Mesenchymal stem cell (in vitro differentiated cells and primary cell): ENCODE measurements around the gene MRPL4.
A peak's percentile ranks its signal among the peaks of the same experiment; 100 is the strongest.

ENCODE experiments used
- DNase-seq: peaks from one replicate; pipeline ENCODE4 v3.0.0-alpha.2; 2013
- H2AFZ ChIP-seq: one replicate; pipeline ENCODE4 v1.6.1; 2013; ENCODE audit warnings: low read depth, mild to moderate bottlenecking, control low read depth, inconsistent platforms, low read length, moderate library complexity
- H2AK5ac ChIP-seq: 2 replicates; pipeline ENCODE4 v1.6.1; 2013; ENCODE audit warnings: low read length, moderate library complexity, mild to moderate bottlenecking, inconsistent platforms; ENCODE audit not compliant: severe bottlenecking
- H2BK120ac ChIP-seq: one replicate; pipeline ENCODE4 v1.6.1; 2013; ENCODE audit warnings: low read depth, mild to moderate bottlenecking, inconsistent platforms, low read length, moderate library complexity
- H2BK12ac ChIP-seq, 2 experiments: one replicate each; pipeline ENCODE4 v1.6.1; 2013; ENCODE audit warnings: inconsistent platforms in 2 of 2, low read length in 2 of 2, mild to moderate bottlenecking in 2 of 2, moderate library complexity in 2 of 2, control low read depth in 1 of 2
- H2BK15ac ChIP-seq: one replicate; pipeline ENCODE4 v1.6.1; 2013; ENCODE audit warnings: mild to moderate bottlenecking, low read depth, inconsistent platforms; ENCODE audit not compliant: poor library complexity, severe bottlenecking
- H2BK5ac ChIP-seq: 2 replicates; pipeline ENCODE4 v1.6.1; 2013; ENCODE audit warnings: low read depth, mild to moderate bottlenecking, low read length, control low read depth, inconsistent platforms; ENCODE audit not compliant: poor library complexity, severe bottlenecking
- H3K14ac ChIP-seq, 2 experiments: one replicate each; pipeline ENCODE4 v1.6.1; 2013; ENCODE audit warnings: inconsistent platforms in 2 of 2, low read length in 2 of 2, control low read depth in 1 of 2, mild to moderate bottlenecking in 1 of 2, moderate library complexity in 1 of 2
- H3K18ac ChIP-seq, 2 experiments: one replicate each; pipeline ENCODE4 v1.6.1; 2013; ENCODE audit warnings: inconsistent platforms in 2 of 2, low read length in 2 of 2, control low read depth in 1 of 2, low read depth in 1 of 2, mild to moderate bottlenecking in 1 of 2
- H3K23ac ChIP-seq, 2 experiments: one replicate each; pipeline ENCODE4 v1.6.1; 2013; ENCODE audit warnings: inconsistent platforms in 2 of 2, low read length in 2 of 2, mild to moderate bottlenecking in 2 of 2, moderate library complexity in 2 of 2, control low read depth in 1 of 2
- H3K27ac ChIP-seq: 2 replicates; pipeline ENCODE4 v1.5.1; 2013; ENCODE audit warnings: mild to moderate bottlenecking, moderate library complexity, low read length, control low read depth, inconsistent platforms; ENCODE audit not compliant: poor library complexity, severe bottlenecking
- H3K27me3 ChIP-seq, 2 experiments: 2 replicates each; pipeline versions ENCODE4 v1.6.1 to v1.7.0; 2013; ENCODE audit warnings: low read length in 2 of 2, mild to moderate bottlenecking in 2 of 2, moderate library complexity in 2 of 2, control low read depth in 1 of 2, inconsistent platforms in 1 of 2; ENCODE audit not compliant: control insufficient read depth in 1 of 2, insufficient read depth in 1 of 2
- H3K36me3 ChIP-seq, 2 experiments: 2 replicates each; pipeline versions ENCODE4 v1.6.1 to v1.7.0; 2013; ENCODE audit warnings: low read length in 2 of 2, control low read depth in 1 of 2, inconsistent platforms in 1 of 2, low read depth in 1 of 2, mild to moderate bottlenecking in 1 of 2; ENCODE audit not compliant: insufficient read depth in 2 of 2, control insufficient read depth in 1 of 2
- H3K4ac ChIP-seq, 2 experiments: one replicate each; pipeline ENCODE4 v1.6.1; 2013; ENCODE audit warnings: inconsistent platforms in 2 of 2, low read length in 2 of 2, mild to moderate bottlenecking in 2 of 2, moderate library complexity in 2 of 2, control low read depth in 1 of 2, low read depth in 1 of 2
- H3K4me1 ChIP-seq: 2 replicates; pipeline ENCODE4 v1.6.1; 2013; ENCODE audit warnings: low read depth, low read length, control low read depth; ENCODE audit not compliant: control insufficient read depth, insufficient read depth
- H3K4me2 ChIP-seq: 2 replicates; pipeline ENCODE4 v1.6.1; 2013; ENCODE audit warnings: low read length, mild to moderate bottlenecking, inconsistent platforms; ENCODE audit not compliant: poor library complexity, severe bottlenecking
- H3K4me3 ChIP-seq, 2 experiments: 2 replicates each; pipeline versions ENCODE4 v1.5.1 to v1.7.0; 2013; ENCODE audit warnings: low read length in 2 of 2, mild to moderate bottlenecking in 2 of 2, control low read depth in 1 of 2, low read depth in 1 of 2; ENCODE audit not compliant: insufficient read depth in 1 of 2
- H3K79me1 ChIP-seq: replicated peaks from 2 replicates; pipeline ENCODE4 v1.6.1; 2013; ENCODE audit warnings: mild to moderate bottlenecking, control low read depth, low read length, inconsistent platforms; ENCODE audit not compliant: poor library complexity, severe bottlenecking
- H3K9ac ChIP-seq: 2 replicates; pipeline ENCODE4 v1.7.0; 2013; ENCODE audit warnings: mild to moderate bottlenecking, low read length, moderate library complexity
- H3K9me3 ChIP-seq: 2 replicates; pipeline ENCODE4 v1.7.0; 2013; ENCODE audit warnings: mild to moderate bottlenecking, low read length; ENCODE audit not compliant: control insufficient read depth
- H4K8ac ChIP-seq: one replicate; pipeline ENCODE4 v1.6.1; 2013; ENCODE audit warnings: inconsistent platforms, mild to moderate bottlenecking, low read length, moderate library complexity
- H4K91ac ChIP-seq: one replicate; pipeline ENCODE4 v1.6.1; 2013; ENCODE audit warnings: mild to moderate bottlenecking, low read length, inconsistent platforms
- WGBS: methylation state at CpG from one replicate; pipeline ENCODE4 v1.1.7; 2013; ENCODE audit warnings: mixed read lengths; 5-methylcytosine and 5-hydroxymethylcytosine counted together

MRPL4 gene

GRCh38 chr19:10256970-10257615 lies 5.1 kb downstream of the MRPL4 start:
- no peak for DNase-seq

GRCh38 chr19:10258080-10258710 lies 6.2 kb downstream of the MRPL4 start:
- Histone ChIP-seq H3K36me3 (peaks cover 52 to 59% of the 10 kb centered on the region in 2 experiments), H2AFZ (no peak overlapping the region), H2BK15ac (no peak overlapping the region), H3K18ac (no peak overlapping the region), H2BK12ac (no peak overlapping the region), H3K14ac (no peak overlapping the region), H3K79me1 (peaks cover 19% of the 10 kb centered on the region), H4K8ac (no peak overlapping the region), H3K4ac (no peak overlapping the region), H3K27me3 (no peaks in the 10 kb centered on the region), H2BK5ac (no peak overlapping the region), H2AK5ac (no peak overlapping the region), H3K9ac (no peak overlapping the region), H3K23ac (no peak overlapping the region), H3K4me3 (no peak overlapping the region), H3K4me2 (no peak overlapping the region), H3K4me1 (peaks cover 11% of the 10 kb centered on the region), H3K9me3 (no peaks in the 10 kb centered on the region), H2BK120ac (no peak overlapping the region), H4K91ac (no peak overlapping the region), H3K27ac (no peak overlapping the region)
- DNase-seq = no peak
- WGBS = 97% methylated on average over 18 of the region's 18 CpGs

More at GRCh38 chr19:10256970-10257615, 5.1 kb downstream of the MRPL4 start:
- Histone ChIP-seq H3K79me1 (peaks cover 26% of the 10 kb centered on the region), H3K4me1 (peaks cover 14% of the 10 kb centered on the region), H2BK12ac (no peak overlapping the region), H3K4me2 (no peak overlapping the region), H4K8ac (no peak overlapping the region), H2AK5ac (no peak overlapping the region), H3K9ac (no peak overlapping the region), H2BK15ac (no peak overlapping the region), H2BK120ac (no peak overlapping the region), H3K14ac (no peak overlapping the region), H3K4ac (no peak overlapping the region), H3K27ac (no peak overlapping the region), H3K23ac (no peak overlapping the region), H4K91ac (no peak overlapping the region), H3K27me3 (no peaks in the 10 kb centered on the region), H2AFZ (no peak overlapping the region), H3K4me3 (no peak overlapping the region), H2BK5ac (no peak overlapping the region), H3K36me3 (peaks cover 52 to 59% of the 10 kb centered on the region in 2 experiments), H3K9me3 (no peaks in the 10 kb centered on the region), H3K18ac (no peak overlapping the region)
- WGBS = 95% methylated on average over 9 of the region's 9 CpGs

- Histone ChIP-seq H3K27ac (no peak overlapping the region), H3K79me1 (peaks cover 13% of the 10 kb centered on the region), H2BK120ac (no peak overlapping the region), H2AFZ (no peak overlapping the region), H2AK5ac (no peak overlapping the region), H2BK15ac (peak overlapping the region; percentile 44), H3K4me2 (no peak overlapping the region), H3K9ac (no peak overlapping the region), H3K18ac (no peak overlapping the region), H2BK5ac (no peak overlapping the region), H3K23ac (no peak overlapping the region), H3K4me1 (peaks cover 11% of the 10 kb centered on the region), H3K4me3 (no peak overlapping the region), H4K8ac (peak overlapping the region; percentile 45), H2BK12ac (no peak overlapping the region), H4K91ac (no peak overlapping the region), H3K14ac (no peak overlapping the region), H3K4ac (peak overlapping the region in 1 of 2 experiments; percentile 28), H3K27me3 (no peaks in the 10 kb centered on the region), H3K9me3 (no peaks in the 10 kb centered on the region), H3K36me3 (peaks cover 44 to 54% of the 10 kb centered on the region in 2 experiments)
- 65% methylated on average over 27 of the region's 32 CpGs for WGBS
- DNase-seq = peak; percentile 87
These were observed 7.3 kb downstream of the MRPL4 start for GRCh38 chr19:10259162-10259905.

GRCh38 chr19:10260141-10260584 lies 8.1 kb downstream of the MRPL4 start:
- H3K79me1 ChIP-seq = peaks cover 7% of the 10 kb centered on the region
- no peak for DNase-seq
- no peak overlapping the region for H2BK5ac ChIP-seq
- H2BK15ac ChIP-seq = no peak overlapping the region
- H3K27me3 ChIP-seq = no peaks in the 10 kb centered on the region
- H3K23ac ChIP-seq = no peak overlapping the region
- H3K9ac ChIP-seq = no peak overlapping the region
- peaks cover 36 to 46% of the 10 kb centered on the region in 2 experiments for H3K36me3 ChIP-seq
- H3K27ac ChIP-seq = no peak overlapping the region
- peaks cover 11% of the 10 kb centered on the region for H3K4me1 ChIP-seq
- no peak overlapping the region for H3K18ac ChIP-seq
- WGBS = 90% methylated on average over 8 of the region's 8 CpGs
- H3K14ac ChIP-seq = no peak overlapping the region
- H3K4me2 ChIP-seq = no peak overlapping the region
- no peak overlapping the region for H2BK120ac ChIP-seq
- H3K4me3 ChIP-seq = no peak overlapping the region
- H2BK12ac ChIP-seq = no peak overlapping the region
- H3K4ac ChIP-seq = no peak overlapping the region
- no peak overlapping the region for H4K91ac ChIP-seq
- H4K8ac ChIP-seq = no peak overlapping the region
- no peak overlapping the region for H2AFZ ChIP-seq
- H2AK5ac ChIP-seq = no peak overlapping the region
- no peaks in the 10 kb centered on the region for H3K9me3 ChIP-seq
